BLaER1 treated with 17β-estradiol and CSF1 and Interleukin-3, amounts not matched to agents 10 nM and 100 nM (cell line): Measurements from ENCODE around the gene SREBF2.

Source experiments
- H3K27ac ChIP-seq, 11 experiments: shearing (Covaris generic); formaldehyde crosslinking; 2 replicates each; pipeline ENCODE4 v1.8.1; 2022
- H3K27me3 ChIP-seq, 11 experiments: shearing (Covaris generic); formaldehyde crosslinking; 2 replicates each; pipeline ENCODE4 v1.8.1; 2022
- H3K36me3 ChIP-seq, 11 experiments: shearing (Covaris generic); formaldehyde crosslinking; 2 replicates each; pipeline ENCODE4 v1.8.1; 2022
- H3K4me1 ChIP-seq, 10 experiments: shearing (Covaris generic); formaldehyde crosslinking; 2 replicates each; pipeline ENCODE4 v1.8.1; 2022
- H3K4me2 ChIP-seq, 11 experiments: shearing (Covaris generic); formaldehyde crosslinking; 2 replicates each; pipeline ENCODE4 v1.8.1; 2022
- H3K4me3 ChIP-seq, 10 experiments: shearing (Covaris generic); formaldehyde crosslinking; 2 replicates each; pipeline ENCODE4 v1.8.1; 2022
- H3K9ac ChIP-seq, 11 experiments: shearing (Covaris generic); formaldehyde crosslinking; 2 replicates each; pipeline ENCODE4 v1.8.1; 2022
- H3K9me3 ChIP-seq, 11 experiments: shearing (Covaris generic); formaldehyde crosslinking; replicated peaks in 1 of 11; 2 replicates each; pipeline ENCODE4 v1.8.1; 2022
- H4K20me1 ChIP-seq, 11 experiments: shearing (Covaris generic); formaldehyde crosslinking; 2 replicates each; pipeline ENCODE4 v1.8.1; 2022
- Cebpa-rat ChIP-seq, 11 experiments: shearing (Covaris generic); IDR thresholded peaks; 2 replicates each; pipeline ENCODE4 v1.8.1; 2022

Gene SREBF2

GRCh38 chr22:41913842-41914534, 81.1 kb downstream of the SREBF2 start:
- H3K4me2 ChIP-seq = peak overlapping the region; percentile 90 to 96 (median 94)

GRCh38 chr22:41914611-41915034, 81.7 kb downstream of the SREBF2 start:
- Histone ChIP-seq H4K20me1 (peaks cover under 1 to 99% (median 88%) of the 10 kb centered on the region in 11 experiments; a peak in 21 of 22 replicates), H3K27ac (peak overlapping the region in 1 of 11 experiments; percentile 19; a peak in 2 of 22 replicates), H3K4me3 (peak overlapping the region; percentile 52 to 68 (median 60)), H3K4me1 (peaks cover 45 to 60% (median 57%) of the 10 kb centered on the region in 10 experiments), H3K9ac (peak overlapping the region; percentile 24 to 73 (median 61); a peak in 17 of 22 replicates), H3K9me3 (no peaks in the 10 kb centered on the region), H3K36me3 (no peaks in the 10 kb centered on the region), H3K27me3 (peaks cover 82 to 88% (median 84%) of the 10 kb centered on the region in 11 experiments), H3K4me2 (peak overlapping the region; percentile 90 to 96 (median 94))
- TF ChIP-seq Cebpa-rat (IDR thresholded peaks at IDR 0.05) = no peak

More at GRCh38 chr22:41913842-41914534, 81.1 kb downstream of the SREBF2 start:
- Histone ChIP-seq H4K20me1 (peaks cover 7 to 99% (median 92%) of the 10 kb centered on the region in 11 experiments; a peak in 21 of 22 replicates), H3K4me3 (peak overlapping the region; percentile 52 to 68 (median 60)), H3K9me3 (no peaks in the 10 kb centered on the region), H3K9ac (peak overlapping the region in 10 of 11 experiments; percentile 24 to 73 (median 62); a peak in 13 of 22 replicates), H3K27ac (no peak overlapping the region), H3K4me1 (peaks cover 45 to 60% (median 57%) of the 10 kb centered on the region in 10 experiments), H3K27me3 (peaks cover 89 to 94% (median 90%) of the 10 kb centered on the region in 11 experiments), H3K36me3 (no peaks in the 10 kb centered on the region)
- TF ChIP-seq Cebpa-rat (IDR thresholded peaks at IDR 0.05) = no peak

GRCh38 chr22:41915035-41915785, 82.3 kb downstream of the SREBF2 start, which contains the start of gene SHISA8:
Gene SHISA8 (minus strand): TSS chr22:41915074. CDS start chr22:41914667, 407 bp downstream.
- no peaks in the 10 kb centered on the region for H3K36me3 ChIP-seq
- no peak for TF ChIP-seq Cebpa-rat (IDR thresholded peaks at IDR 0.05)
- peaks cover 44 to 61% (median 58%) of the 10 kb centered on the region in 10 experiments for H3K4me1 ChIP-seq
- H3K27me3 ChIP-seq = peaks cover 76 to 82% (median 78%) of the 10 kb centered on the region in 11 experiments
- no peaks in the 10 kb centered on the region for H3K9me3 ChIP-seq
- peak within 1 kb of the TSS; percentile 90 to 96 (median 94) for H3K4me2 ChIP-seq
- peak within 1 kb of the TSS in 1 of 11 experiments; percentile 19; a peak in 2 of 22 replicates for H3K27ac ChIP-seq
- peak within 1 kb of the TSS; percentile 24 to 73 (median 61); a peak in 17 of 22 replicates for H3K9ac ChIP-seq
- peak within 1 kb of the TSS; percentile 52 to 68 (median 60) for H3K4me3 ChIP-seq
- H4K20me1 ChIP-seq = peaks cover 0 to 97% (median 82%) of the 10 kb centered on the region in 11 experiments; a peak in 21 of 22 replicates

GRCh38 chr22:41915786-41916493, 83.0 kb downstream of the SREBF2 start:
- peaks cover 0 to 97% (median 74%) of the 10 kb centered on the region in 11 experiments; a peak in 21 of 22 replicates for H4K20me1 ChIP-seq
- peaks cover 69 to 74% (median 71%) of the 10 kb centered on the region in 11 experiments for H3K27me3 ChIP-seq
- TF ChIP-seq Cebpa-rat (IDR thresholded peaks at IDR 0.05) = no peak
- no peak overlapping the region for H3K9ac ChIP-seq
- peaks cover 44 to 61% (median 58%) of the 10 kb centered on the region in 10 experiments for H3K4me1 ChIP-seq
- H3K27ac ChIP-seq = no peak overlapping the region
- no peaks in the 10 kb centered on the region for H3K36me3 ChIP-seq
- H3K9me3 ChIP-seq = no peaks in the 10 kb centered on the region
- H3K4me3 ChIP-seq = no peak overlapping the region
- peak overlapping the region in 4 of 11 experiments; percentile 90 to 94 (median 94); a peak in 4 of 22 replicates for H3K4me2 ChIP-seq

- Histone ChIP-seq H3K9ac (no peak overlapping the region), H3K4me1 (peaks cover 49 to 66% (median 62%) of the 10 kb centered on the region in 10 experiments), H3K27ac (no peak overlapping the region), H3K4me3 (no peak overlapping the region), H3K4me2 (no peak overlapping the region), H4K20me1 (peaks cover 0 to 92% (median 65%) of the 10 kb centered on the region in 11 experiments; a peak in 21 of 22 replicates), H3K27me3 (peaks cover 60 to 65% (median 62%) of the 10 kb centered on the region in 11 experiments), H3K36me3 (no peaks in the 10 kb centered on the region), H3K9me3 (no peaks in the 10 kb centered on the region)
- TF ChIP-seq Cebpa-rat (IDR thresholded peaks at IDR 0.05) = no peak
Measured at GRCh38 chr22:41916745-41917358, 83.9 kb downstream of the SREBF2 start.

- H3K9me3 ChIP-seq = no peaks in the 10 kb centered on the region
- H3K4me1 ChIP-seq = peaks cover 49 to 72% (median 68%) of the 10 kb centered on the region in 10 experiments
- no peak for TF ChIP-seq Cebpa-rat (IDR thresholded peaks at IDR 0.05)
- peaks cover 0 to 90% (median 59%) of the 10 kb centered on the region in 11 experiments; a peak in 20 of 22 replicates for H4K20me1 ChIP-seq
- H3K4me2 ChIP-seq = peak overlapping the region; percentile 89 to 100 (median 97)
- H3K4me3 ChIP-seq = no peak overlapping the region
- H3K9ac ChIP-seq = no peak overlapping the region
- no peaks in the 10 kb centered on the region for H3K36me3 ChIP-seq
- peaks cover 54 to 59% (median 56%) of the 10 kb centered on the region in 11 experiments for H3K27me3 ChIP-seq
- no peak overlapping the region for H3K27ac ChIP-seq
Measured at GRCh38 chr22:41917375-41917902, 84.5 kb downstream of the SREBF2 start.

GRCh38 chr22:41917903-41918791, 85.2 kb downstream of the SREBF2 start:
- Histone ChIP-seq H3K4me3 (peak overlapping the region in 1 of 10 experiments; percentile 69; a peak in 1 of 20 replicates), H3K4me2 (peak overlapping the region; percentile 89 to 100 (median 97)), H3K9ac (peak overlapping the region in 2 of 11 experiments; percentile 5 to 79; a peak in 1 of 22 replicates), H3K27me3 (peaks cover 47 to 52% (median 49%) of the 10 kb centered on the region in 11 experiments), H4K20me1 (peaks cover 0 to 88% (median 52%) of the 10 kb centered on the region in 11 experiments; a peak in 20 of 22 replicates), H3K27ac (peak overlapping the region in 3 of 11 experiments; percentile 14 to 97 (median 88); a peak in 3 of 22 replicates), H3K4me1 (peaks cover 49 to 78% (median 73%) of the 10 kb centered on the region in 10 experiments), H3K36me3 (peaks cover 0 to 5% (median 3%) of the 10 kb centered on the region in 11 experiments; a peak in 11 of 22 replicates), H3K9me3 (no peaks in the 10 kb centered on the region)
- TF ChIP-seq Cebpa-rat (IDR thresholded peaks at IDR 0.05) = no peak
